HCT116 (cell line): ENCODE data around the gene KIAA1671. TPM values are rescaled to one million over a fixed set of nuclear protein-coding genes. Genes with fewer than 3 reads are reported as not detected.

ENCODE experiments used
- ATAC-seq: fragments of 200-7000 bp; cut with Tn5 transposase; 2 replicates; pipeline ENCODE4 v1.9.1; 2020; ENCODE audit warnings: mild to moderate bottlenecking, moderate library complexity
- BruUV-seq: library from RNA; stranded (reverse); fragments of 400-500 nt; replicated peaks from 2 replicates; lab custom pipeline; 2021; lab: Mats Ljungman, UMichigan
- CTCF ChIA-PET: fragments of 300-600 bp; sonication (Branson Sonifier 250); formaldehyde crosslinking; loops from one replicate; lab custom pipeline; 2021; ENCODE audit warnings: antibody characterized with exemption; lab: Charles Lee
- POLR2A ChIA-PET: fragments of 300-600, 350-600 bp; sonication (Branson Sonifier 250); formaldehyde crosslinking; loops from one replicate; lab custom pipeline; 2021; ENCODE audit warnings: antibody characterized with exemption; lab: Charles Lee
- RAD21 ChIA-PET, 2 experiments: fragments of 300-600 bp; sonication (Branson Sonifier 250); formaldehyde crosslinking; loops; one replicate each; lab custom pipeline; 2023; ENCODE audit warnings: low total read pairs in 2 of 2; ENCODE audit not compliant: uncharacterized antibody in 2 of 2, unreplicated experiment in 2 of 2, low non-redundant PET in 1 of 2; lab: Charles Lee
- DNase-seq: peaks from one replicate; pipeline ENCODE4 v3.0.0-alpha.2; 2010; ENCODE audit warnings: low read depth, low spot score
- H2AFZ ChIP-seq: fragments of 200-600 bp; shearing (Covaris generic), sonication (generic); 2 replicates; pipeline ENCODE4 v1.6.1; 2017; ENCODE audit warnings: low read depth, mixed run types, mixed read lengths, antibody characterized with exemption, low read length; ENCODE audit not compliant: poor library complexity, severe bottlenecking
- H3K27ac ChIP-seq: 2 replicates; pipeline ENCODE4 v1.5.1; 2012; ENCODE audit warnings: low read depth, low read length
- H3K27me3 ChIP-seq: fragments of 200-600 bp; sonication (generic); 2 replicates; pipeline ENCODE4 v1.6.1; 2016; ENCODE audit warnings: mixed run types, low read length, mixed read lengths; ENCODE audit not compliant: insufficient read depth
- H3K36me3 ChIP-seq, 2 experiments: fragments of 200-500 bp in 1 of 2; fragments of 200-600 bp in 1 of 2; sonication (Bioruptor generic) in 1 of 2; sonication (generic) in 1 of 2; 2 replicates each; pipeline versions ENCODE4 v1.5.1 to v1.6.1; 2014 to 2016; ENCODE audit warnings: low read length in 2 of 2, inconsistent platforms in 1 of 2, mixed read lengths in 1 of 2, mixed run types in 1 of 2; ENCODE audit not compliant: insufficient read depth in 2 of 2, control insufficient read depth in 1 of 2
- H3K4me1 ChIP-seq, 2 experiments: fragments of 200-600 bp in 1 of 2; sonication (generic) in 1 of 2; 2 replicates each; pipeline versions ENCODE4 v1.5.1 to v1.6.1; 2012 to 2017; ENCODE audit warnings: low read length in 2 of 2, inconsistent platforms in 1 of 2, mild to moderate bottlenecking in 1 of 2, mixed read lengths in 1 of 2, mixed run types in 1 of 2, moderate library complexity in 1 of 2; ENCODE audit not compliant: insufficient read depth in 2 of 2, control insufficient read depth in 1 of 2
- H3K4me2 ChIP-seq: fragments of 200-600 bp; sonication (generic); 2 replicates; pipeline ENCODE4 v1.6.1; 2017; ENCODE audit warnings: mixed run types, low read length, mixed read lengths
- H3K4me3 ChIP-seq, 2 experiments: fragments of 200-600 bp in 1 of 2; sonication (generic) in 1 of 2; replicated peaks in 1 of 2; 2 replicates each; pipeline ENCODE4 v1.5.1; 2011 to 2016; ENCODE audit warnings: low read length in 2 of 2, control low read depth in 1 of 2, low read depth in 1 of 2, mild to moderate bottlenecking in 1 of 2, mixed read lengths in 1 of 2, mixed run types in 1 of 2
- H3K79me2 ChIP-seq: fragments of 200-600 bp; sonication (generic); 2 replicates; pipeline ENCODE4 v1.6.1; 2017; ENCODE audit warnings: mild to moderate bottlenecking, mixed run types, low read length, moderate library complexity, mixed read lengths; ENCODE audit not compliant: insufficient read depth
- H3K9ac ChIP-seq: fragments of 200-600 bp; sonication (generic); 2 replicates; pipeline ENCODE4 v1.6.1; 2016; ENCODE audit warnings: low read length, mixed read lengths
- H3K9me2 ChIP-seq: fragments of 200-600 bp; sonication (generic), shearing (Covaris generic); 2 replicates; pipeline ENCODE4 v1.6.1; 2017; ENCODE audit warnings: mixed run types, mild to moderate bottlenecking, moderate library complexity; ENCODE audit not compliant: insufficient read depth
- H3K9me3 ChIP-seq, 2 experiments: fragments of 200-500 bp in 1 of 2; fragments of 200-600 bp in 1 of 2; sonication (Bioruptor generic) in 1 of 2; sonication (generic) in 1 of 2; 2 replicates each; pipeline ENCODE4 v1.6.1; 2014 to 2017; ENCODE audit warnings: low read length in 2 of 2, mixed read lengths in 2 of 2, inconsistent platforms in 1 of 2, low read depth in 1 of 2, mild to moderate bottlenecking in 1 of 2, mixed run types in 1 of 2, moderate library complexity in 1 of 2; ENCODE audit not compliant: control insufficient read depth in 1 of 2, insufficient read depth in 1 of 2
- H4K20me1 ChIP-seq: fragments of 200-600 bp; sonication (generic), shearing (Covaris generic); 2 replicates; pipeline ENCODE4 v1.6.1; 2017; ENCODE audit warnings: mixed run types, mild to moderate bottlenecking, moderate library complexity; ENCODE audit not compliant: insufficient read depth
- ATF3 ChIP-seq: IDR thresholded peaks from 2 replicates; pipeline ENCODE4 v1.6.1; 2012
- CTCF ChIP-seq, 3 experiments: fragments of 200-600 bp in 1 of 3; sonication (generic) in 1 of 3; IDR thresholded peaks in 2 of 3; conservative IDR thresholded peaks in 1 of 3; 2 replicates each; pipeline ENCODE4 v1.5.1; 2012 to 2017; ENCODE audit warnings: low read depth in 2 of 3, low read length in 2 of 3, antibody characterized with exemption in 1 of 3, borderline replicate concordance in 1 of 3, control low read depth in 1 of 3, mild to moderate bottlenecking in 1 of 3, mixed read lengths in 1 of 3, mixed run types in 1 of 3, moderate library complexity in 1 of 3; ENCODE audit not compliant: insufficient read depth in 1 of 3
- EGR1 ChIP-seq: IDR thresholded peaks from 2 replicates; pipeline ENCODE4 v1.6.1; 2012; ENCODE audit warnings: low read depth
- EZH2 ChIP-seq: fragments of 200-600 bp; sonication (generic); IDR thresholded peaks from 2 replicates; pipeline ENCODE4 v1.6.1; 2017; ENCODE audit warnings: antibody characterized with exemption, mixed run types
- FOSL1 ChIP-seq: IDR thresholded peaks from 2 replicates; pipeline ENCODE4 v1.6.1; 2012; ENCODE audit warnings: low read depth
- TCF7L2 ChIP-seq: IDR thresholded peaks from 2 replicates; pipeline ENCODE4 v1.7.0; 2011; ENCODE audit warnings: borderline replicate concordance, inconsistent platforms; ENCODE audit not compliant: insufficient read depth, insufficient read length; ENCODE audit errors: extremely low read depth
- ZBTB33 ChIP-seq: IDR thresholded peaks from 2 replicates; pipeline ENCODE4 v1.6.1; 2011; ENCODE audit warnings: mild to moderate bottlenecking, low read length, moderate library complexity; ENCODE audit not compliant: insufficient replicate concordance; ENCODE audit errors: extremely low read depth
- intact Hi-C: fragments of 100-400 bp; cut with micrococcal nuclease; formaldehyde crosslinking; loops from 2 replicates; pipeline ENCODE4 v1.10.0; 2022
- total RNA-seq: library from RNA; stranded (reverse); gene quantifications from one replicate; pipeline ENCODE4 v1.2.1, GENCODE V29; 2021; ENCODE audit not compliant: unreplicated experiment

KIAA1671 gene
- total RNA-seq, 1 experiment from 2014 or later: 36.8 TPM

- TF ChIP-seq CTCF (IDR thresholded peaks at IDR 0.05 in 2 of 3, conservative IDR thresholded peaks at IDR 0.05 in 1 of 3; ENCODE audit: borderline replicate concordance in 1 of 3, insufficient read depth in 1 of 3, low read depth in 2 of 3, low read length in 2 of 3) (no peak), TCF7L2 (no peak), EGR1 (no peak), ATF3 (no peak), FOSL1 (no peak)
These were observed 195.7 kb downstream of the KIAA1671 start (continued) for GRCh38 chr22:25148149-25148691.

GRCh38 chr22:25149014-25149413, 196.5 kb downstream of the KIAA1671 start:
- H4K20me1 ChIP-seq: no peaks in the 10 kb centered on the region
- no peak overlapping the region for H3K27ac ChIP-seq
- no peaks in the 10 kb centered on the region; the same call in 1 of the 2 replicates for H3K79me2 ChIP-seq
- ChIA-PET POLR2A (no interaction called here), CTCF (no interaction called here), RAD21 (no interaction called here)
- H3K9ac ChIP-seq: no peak overlapping the region
- DNase-seq (no peak), ATAC-seq (no peak)
- no peak for TF ChIP-seq EZH2
- TF ChIP-seq ZBTB33: no peak
- H3K27me3 ChIP-seq: no peaks in the 10 kb centered on the region
- H3K4me1 ChIP-seq: peaks cover under 1 to 2% of the 10 kb centered on the region in 2 experiments; a peak in 2 of 4 replicates
- H3K4me2 ChIP-seq: no peak overlapping the region
- no peaks in the 10 kb centered on the region for H3K36me3 ChIP-seq
- BruUV-seq: no TSS peak
- intact Hi-C loops: no loop called here
- H2AFZ ChIP-seq: no peak overlapping the region
- no peaks in the 10 kb centered on the region for H3K9me2 ChIP-seq
- no peaks in the 10 kb centered on the region for H3K9me3 ChIP-seq
- no peak overlapping the region for H3K4me3 ChIP-seq
